GM12878 (cell line): ENCODE measurements around the gene ESM1. TPM values are rescaled to one million over a fixed set of nuclear protein-coding genes. Genes with fewer than 3 reads are reported as not detected.

ENCODE experiments used
- ATAC-seq: fragments of 200-7000 bp; cut with Tn5 transposase; 3 replicates; pipeline ENCODE4 v1.9.1; 2020; ENCODE audit warnings: mild to moderate bottlenecking, moderate library complexity
- BruUV-seq: library from RNA; stranded (reverse); fragments of 400-500 nt; replicated peaks from 2 replicates; lab custom pipeline; 2021; lab: Mats Ljungman, UMichigan
- CTCF ChIA-PET: fragments of 300-600 bp; sonication (Branson Sonifier 250); formaldehyde crosslinking; extraction: SDS; loops from one replicate; lab custom pipeline; 2021; ENCODE audit warnings: inconsistent platforms; lab: Yijun Ruan, JAX
- POLR2A ChIA-PET: fragments of 350-600 bp; formaldehyde crosslinking; extraction: SDS; loops from one replicate; lab custom pipeline; 2021; ENCODE audit warnings: inconsistent platforms; lab: Charles Lee
- RAD21 ChIA-PET: fragments of 300-600 bp; sonication (Branson Sonifier 250); formaldehyde crosslinking; loops from one replicate; lab custom pipeline; 2023; ENCODE audit warnings: antibody characterized with exemption; ENCODE audit not compliant: unreplicated experiment; lab: Charles Lee
- SMC1A ChIA-PET: fragments of 300-600 bp; sonication (Branson Sonifier 250); formaldehyde crosslinking; loops from one replicate; lab custom pipeline; 2023; ENCODE audit not compliant: unreplicated experiment, uncharacterized antibody; lab: Charles Lee
- DNase-seq: peaks from one replicate; pipeline ENCODE4 v3.0.0-alpha.2; 2011; ENCODE audit warnings: low read depth, low spot score
- FAIRE-seq: peaks from 3 replicates; lab custom pipeline; 2011; peaks lifted over from hg19 to GRCh38; lab: Jason Lieb, UNC
- H2AFZ ChIP-seq: 2 replicates; pipeline ENCODE4 v1.6.0; 2011; ENCODE audit warnings: low read depth, low read length, control low read depth; ENCODE audit not compliant: control insufficient read depth
- H3K27ac ChIP-seq: 2 replicates; pipeline ENCODE4 v1.5.1; 2011; ENCODE audit warnings: control low read depth; ENCODE audit not compliant: control insufficient read depth, insufficient read depth
- H3K27me3 ChIP-seq, 2 experiments: replicated peaks in 1 of 2; 2 replicates each; pipeline versions ENCODE4 v1.6.0 to v1.6.1; 2011; ENCODE audit warnings: low read length in 1 of 2; ENCODE audit not compliant: control insufficient read depth in 2 of 2, insufficient read depth in 2 of 2
- H3K36me3 ChIP-seq, 2 experiments: 2 replicates each; pipeline ENCODE4 v1.5.1; 2011; ENCODE audit warnings: low read length in 1 of 2; ENCODE audit not compliant: control insufficient read depth in 2 of 2, insufficient read depth in 2 of 2
- H3K4me1 ChIP-seq: 2 replicates; pipeline ENCODE4 v1.6.1; 2011; ENCODE audit warnings: mild to moderate bottlenecking, low read length, moderate library complexity, mixed read lengths; ENCODE audit not compliant: control insufficient read depth, insufficient read depth
- H3K4me2 ChIP-seq: 2 replicates; pipeline ENCODE4 v1.6.0; 2011; ENCODE audit warnings: control low read depth; ENCODE audit not compliant: control insufficient read depth, insufficient read depth
- H3K4me3 ChIP-seq: fragments of 200-600 bp; sonication (generic); 2 replicates; pipeline ENCODE4 v1.5.1; 2016
- H3K79me2 ChIP-seq: 2 replicates; pipeline ENCODE4 v1.6.0; 2011; ENCODE audit warnings: low read length; ENCODE audit not compliant: control insufficient read depth, insufficient read depth
- H3K9ac ChIP-seq: 2 replicates; pipeline ENCODE4 v1.8.0; 2011; ENCODE audit warnings: low read length, control low read depth, mixed read lengths; ENCODE audit not compliant: control insufficient read depth, insufficient read depth
- H3K9me3 ChIP-seq: replicated peaks from 3 replicates; pipeline ENCODE4 v1.5.1; 2011; ENCODE audit warnings: mild to moderate bottlenecking, low read length; ENCODE audit not compliant: control insufficient read depth, insufficient read depth
- H4K20me1 ChIP-seq: 2 replicates; pipeline ENCODE4 v1.6.0; 2011; ENCODE audit not compliant: control insufficient read depth, insufficient read depth
- BHLHE40 ChIP-seq, 2 experiments: fragments of 450-650 bp in 1 of 2; IDR thresholded peaks; 2 replicates each; pipeline ENCODE4 v1.6.1; 2011 to 2017; ENCODE audit warnings: low read depth in 2 of 2, borderline replicate concordance in 1 of 2, improper control_type of control experiment in 1 of 2, low read length in 1 of 2, mild to moderate bottlenecking in 1 of 2
- E4F1 ChIP-seq: fragments of 450-650 bp; IDR thresholded peaks from 2 replicates; pipeline ENCODE4 v1.6.1; 2018; ENCODE audit warnings: borderline replicate concordance, mild to moderate bottlenecking; ENCODE audit not compliant: partially characterized antibody
- IKZF2 ChIP-seq, 2 experiments: fragments of 450-650 bp; IDR thresholded peaks; 2 replicates each; pipeline ENCODE4 v1.6.1; 2017; ENCODE audit warnings: mild to moderate bottlenecking in 2 of 2, moderate library complexity in 2 of 2
- KAT2A ChIP-seq: conservative IDR thresholded peaks from 2 replicates; pipeline ENCODE4 v1.6.1; 2011; ENCODE audit warnings: low read depth, low read length; ENCODE audit not compliant: control insufficient read depth
- MYB ChIP-seq: fragments of 150-350 bp; IDR thresholded peaks from 2 replicates; pipeline ENCODE4 v1.6.1; 2014; ENCODE audit warnings: mild to moderate bottlenecking, low read depth, low read length, borderline replicate concordance
- PAX5 ChIP-seq: IDR thresholded peaks from 2 replicates; pipeline ENCODE4 v1.6.1; 2011; ENCODE audit warnings: low read depth, low read length, borderline replicate concordance
- PML ChIP-seq: IDR thresholded peaks from 2 replicates; pipeline ENCODE4 v1.6.1; 2012; ENCODE audit warnings: low read length, inconsistent platforms
- SIX5 ChIP-seq: IDR thresholded peaks from 2 replicates; pipeline ENCODE4 v1.6.1; 2011; ENCODE audit warnings: mild to moderate bottlenecking, low read depth, low read length, moderate library complexity; ENCODE audit not compliant: severe bottlenecking
- SREBF1 ChIP-seq: IDR thresholded peaks from 2 replicates; pipeline ENCODE4 v1.6.1; 2012; ENCODE audit warnings: mild to moderate bottlenecking, low read length
- YY1 ChIP-seq: IDR thresholded peaks from 2 replicates; pipeline ENCODE4 v1.6.1; 2011; ENCODE audit warnings: low read depth, mild to moderate bottlenecking, low read length
- ZNF274 ChIP-seq: IDR thresholded peaks from one replicate; pipeline ENCODE4 v1.8.0; 2011; ENCODE audit not compliant: insufficient read length, insufficient read depth
- WGBS: methylation state at CpG from one replicate; pipeline ENCODE4 v1.1.6; 2016; ENCODE audit warnings: low lambda C conversion rate; ENCODE audit not compliant: insufficient replicate concordance, insufficient coverage; ENCODE audit errors: missing lambda C conversion rate; 5-methylcytosine and 5-hydroxymethylcytosine counted together
- in situ Hi-C: fragments of 300-500 bp; cut with MboI; formaldehyde crosslinking; loops from 9 replicates; pipeline ENCODE4 v1.14.3; 2018; ENCODE audit warnings: mixed read lengths
- intact Hi-C: fragments of 100-400 bp; cut with micrococcal nuclease; formaldehyde crosslinking; loops from one replicate; pipeline ENCODE4 v1.14.2; 2022; ENCODE audit not compliant: unreplicated experiment
- polyA plus RNA-seq, 11 experiments: library from polyadenylated mRNA; depleted of rRNA in 4 of 11; unstranded in 6 of 11; stranded (reverse) in 5 of 11; fragments of >200 nt; fragmentation: Nextera tagmentation in 4 of 11; fragmentation: Illumina TruSeq in 1 of 11; extraction: Ambion mirVana in 4 of 11; extraction: Trizol in 1 of 11; gene quantifications; 1 replicate in 1 of 11; 2 replicates in 10 of 11; pipeline versions ENCODE4 v1.2.1 to v1.2.3, GENCODE V29; 2011 to 2016; ENCODE audit warnings: inconsistent platforms in 2 of 11, missing spikeins in 2 of 11, low read depth in 1 of 11
- total RNA-seq, 4 experiments: library from RNA; depleted of rRNA in 3 of 4; stranded (reverse); fragments of >200 nt in 3 of 4; fragmentation: Illumina TruSeq in 1 of 4; extraction: Trizol in 1 of 4; gene quantifications; 2 replicates each; pipeline versions ENCODE4 v1.2.1 to v1.2.3, GENCODE V29; 2013 to 2021
- TF ChIP-seq, protein P1 (sequence below): fragments of 450-650 bp; conservative IDR thresholded peaks from 2 replicates; pipeline ENCODE4 v1.6.1; 2017; ENCODE audit warnings: mild to moderate bottlenecking, moderate library complexity
- TF ChIP-seq, protein P2 (sequence below): IDR thresholded peaks from 2 replicates; pipeline ENCODE4 v1.6.1; 2011; ENCODE audit warnings: low read depth, low read length, improper control_type of control experiment, borderline replicate concordance
- TF ChIP-seq, protein P3 (sequence below): fragments of 450-650 bp; IDR thresholded peaks from 2 replicates; pipeline ENCODE4 v1.6.1; 2016; ENCODE audit warnings: mild to moderate bottlenecking

ESM1 gene
- total and polyA plus RNA-seq, 10 of the 15 experiments (the other 5 are each of a cell fraction or from before 2014, with no cell fraction given), result not detected

DNA sequence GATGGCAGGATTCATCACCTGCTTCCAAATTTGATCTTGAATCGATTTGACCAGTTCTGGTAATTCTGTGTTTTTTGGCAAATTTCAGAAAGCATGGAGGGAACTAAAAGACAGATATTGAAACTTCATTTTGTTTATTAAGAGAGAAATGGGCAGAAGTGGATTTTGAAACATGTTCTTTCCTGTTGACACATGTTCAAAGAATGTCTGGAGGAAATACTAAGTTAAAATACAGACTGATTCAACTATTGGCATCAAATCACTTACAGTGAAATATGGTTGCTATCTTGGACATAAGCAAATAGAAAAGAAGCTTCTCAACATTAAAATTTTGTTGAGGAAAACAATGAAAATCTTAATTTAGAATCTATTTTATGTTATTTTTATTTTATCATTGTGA is 19.3 kb upstream of the ESM1 start:
- Histone ChIP-seq H4K20me1 (no peaks in the 10 kb centered on the region), H3K4me2 (no peak overlapping the region), H3K27me3 (no peaks in the 10 kb centered on the region), H3K79me2 (no peaks in the 10 kb centered on the region), H3K9me3 (no peaks in the 10 kb centered on the region), H2AFZ (no peak overlapping the region), H3K36me3 (no peaks in the 10 kb centered on the region), H3K27ac (no peak overlapping the region), H3K4me1 (no peaks in the 10 kb centered on the region), H3K9ac (no peak overlapping the region), H3K4me3 (no peak overlapping the region)
- POLR2A ChIA-PET, result no interaction called here
- ATAC-seq, result no peak
- no peak for FAIRE-seq
- SMC1A ChIA-PET, result no interaction called here
- RAD21 ChIA-PET, result no interaction called here
- no peak for TF ChIP-seq PML
- TF ChIP-seq, protein P1, sequence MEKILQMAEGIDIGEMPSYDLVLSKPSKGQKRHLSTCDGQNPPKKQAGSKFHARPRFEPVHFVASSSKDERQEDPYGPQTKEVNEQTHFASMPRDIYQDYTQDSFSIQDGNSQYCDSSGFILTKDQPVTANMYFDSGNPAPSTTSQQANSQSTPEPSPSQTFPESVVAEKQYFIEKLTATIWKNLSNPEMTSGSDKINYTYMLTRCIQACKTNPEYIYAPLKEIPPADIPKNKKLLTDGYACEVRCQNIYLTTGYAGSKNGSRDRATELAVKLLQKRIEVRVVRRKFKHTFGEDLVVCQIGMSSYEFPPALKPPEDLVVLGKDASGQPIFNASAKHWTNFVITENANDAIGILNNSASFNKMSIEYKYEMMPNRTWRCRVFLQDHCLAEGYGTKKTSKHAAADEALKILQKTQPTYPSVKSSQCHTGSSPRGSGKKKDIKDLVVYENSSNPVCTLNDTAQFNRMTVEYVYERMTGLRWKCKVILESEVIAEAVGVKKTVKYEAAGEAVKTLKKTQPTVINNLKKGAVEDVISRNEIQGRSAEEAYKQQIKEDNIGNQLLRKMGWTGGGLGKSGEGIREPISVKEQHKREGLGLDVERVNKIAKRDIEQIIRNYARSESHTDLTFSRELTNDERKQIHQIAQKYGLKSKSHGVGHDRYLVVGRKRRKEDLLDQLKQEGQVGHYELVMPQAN, result no peak
- TF ChIP-seq IKZF2 (IDR thresholded peaks at IDR 0.05), result no peak
- no peak for TF ChIP-seq YY1
- no peak for TF ChIP-seq KAT2A
- TF ChIP-seq ZNF274, result no peak
- no peak for TF ChIP-seq SREBF1
- TF ChIP-seq MYB, result no peak
- TF ChIP-seq E4F1, result no peak
- no peak for TF ChIP-seq SIX5
- TF ChIP-seq, protein P2, sequence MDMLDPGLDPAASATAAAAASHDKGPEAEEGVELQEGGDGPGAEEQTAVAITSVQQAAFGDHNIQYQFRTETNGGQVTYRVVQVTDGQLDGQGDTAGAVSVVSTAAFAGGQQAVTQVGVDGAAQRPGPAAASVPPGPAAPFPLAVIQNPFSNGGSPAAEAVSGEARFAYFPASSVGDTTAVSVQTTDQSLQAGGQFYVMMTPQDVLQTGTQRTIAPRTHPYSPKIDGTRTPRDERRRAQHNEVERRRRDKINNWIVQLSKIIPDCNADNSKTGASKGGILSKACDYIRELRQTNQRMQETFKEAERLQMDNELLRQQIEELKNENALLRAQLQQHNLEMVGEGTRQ, result no peak
- TF ChIP-seq BHLHE40 (IDR thresholded peaks at IDR 0.05; ENCODE audit: borderline replicate concordance in 1 of 2, low read depth in 2 of 2, low read length in 1 of 2), result no peak
- TF ChIP-seq, protein P3, sequence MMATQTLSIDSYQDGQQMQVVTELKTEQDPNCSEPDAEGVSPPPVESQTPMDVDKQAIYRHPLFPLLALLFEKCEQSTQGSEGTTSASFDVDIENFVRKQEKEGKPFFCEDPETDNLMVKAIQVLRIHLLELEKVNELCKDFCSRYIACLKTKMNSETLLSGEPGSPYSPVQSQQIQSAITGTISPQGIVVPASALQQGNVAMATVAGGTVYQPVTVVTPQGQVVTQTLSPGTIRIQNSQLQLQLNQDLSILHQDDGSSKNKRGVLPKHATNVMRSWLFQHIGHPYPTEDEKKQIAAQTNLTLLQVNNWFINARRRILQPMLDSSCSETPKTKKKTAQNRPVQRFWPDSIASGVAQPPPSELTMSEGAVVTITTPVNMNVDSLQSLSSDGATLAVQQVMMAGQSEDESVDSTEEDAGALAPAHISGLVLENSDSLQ, result no peak
- no peak for TF ChIP-seq PAX5
- WGBS, result 0% methylated on average over 1 of the region's 1 CpG
- no TSS peak for BruUV-seq
- CTCF ChIA-PET, result no interaction called here
- no peak for DNase-seq
- in situ Hi-C loops (no loop called here), intact Hi-C loops (no loop called here)
